OCI-LY1 (cell line): ENCODE measurements around the gene JAGN1.

ENCODE experiments used
- CTCF ChIP-seq: fragments of 200-600 bp; sonication (generic), shearing (Covaris generic); IDR thresholded peaks from 2 replicates; pipeline ENCODE4 v1.5.1; 2017; ENCODE audit warnings: mild to moderate bottlenecking, antibody characterized with exemption, low read length, moderate library complexity, mixed read lengths
- EZH2 ChIP-seq: fragments of 200-600 bp; sonication (generic), shearing (Covaris generic); IDR thresholded peaks from 2 replicates; pipeline ENCODE4 v1.8.0; 2017; ENCODE audit warnings: borderline replicate concordance, mixed run types, mild to moderate bottlenecking, antibody characterized with exemption, low read length, moderate library complexity, mixed read lengths

GRCh38 chr3:9897408-9898372 lies 7.3 kb downstream of the JAGN1 start:
- no peak for TF ChIP-seq CTCF
- no peak for TF ChIP-seq EZH2
